GM19395 (cell line): ENCODE measurements around the gene IER2.

Experiments
- ATAC-seq: cut with Tn5 transposase; IDR thresholded peaks from one replicate; pipeline ENCODE4 v1.9.1; 2021; ENCODE audit warnings: mild to moderate bottlenecking, moderate library complexity; ENCODE audit not compliant: unreplicated experiment

Gene IER2

DNA sequence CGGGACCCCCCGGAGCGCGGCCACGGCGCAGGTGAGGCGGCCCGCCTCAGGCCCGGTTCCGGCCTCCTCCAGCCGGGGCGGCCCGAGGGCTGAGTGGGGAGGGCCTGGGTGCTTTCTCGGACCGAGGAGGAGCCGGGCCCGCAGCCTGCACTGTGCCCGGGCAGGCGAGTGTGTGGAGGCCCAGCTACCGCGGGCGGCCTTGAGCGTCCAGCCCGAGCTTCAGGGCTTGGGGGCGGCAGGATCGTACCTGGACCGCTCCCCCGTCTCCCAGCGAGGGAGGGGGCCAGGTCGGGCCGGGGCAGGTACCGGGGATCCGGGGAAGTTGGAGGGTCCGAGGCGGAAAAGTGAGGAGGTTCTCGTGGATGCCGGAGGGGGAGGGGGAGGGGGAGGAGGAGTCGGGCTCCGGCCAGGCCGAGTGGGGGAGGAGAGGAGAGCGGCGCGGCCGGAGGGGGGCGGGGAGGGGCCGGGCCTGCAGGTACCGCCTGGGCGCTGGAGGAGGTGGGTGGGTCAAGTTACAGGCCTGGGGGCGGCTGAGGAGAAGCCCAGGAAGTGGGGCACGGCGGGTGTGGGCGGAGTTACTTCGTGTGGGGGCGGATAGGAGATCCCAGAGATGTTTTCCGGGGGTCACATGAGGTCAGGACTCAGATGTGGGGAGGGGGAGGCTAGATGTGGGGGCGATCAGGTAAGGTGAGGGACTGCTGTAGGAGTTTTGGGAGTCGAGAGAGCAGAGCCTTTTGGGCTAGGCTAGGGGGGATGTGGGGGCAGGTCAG lies 31.6 kb upstream of the IER2 start:
- ATAC-seq, result no peak

DNA sequence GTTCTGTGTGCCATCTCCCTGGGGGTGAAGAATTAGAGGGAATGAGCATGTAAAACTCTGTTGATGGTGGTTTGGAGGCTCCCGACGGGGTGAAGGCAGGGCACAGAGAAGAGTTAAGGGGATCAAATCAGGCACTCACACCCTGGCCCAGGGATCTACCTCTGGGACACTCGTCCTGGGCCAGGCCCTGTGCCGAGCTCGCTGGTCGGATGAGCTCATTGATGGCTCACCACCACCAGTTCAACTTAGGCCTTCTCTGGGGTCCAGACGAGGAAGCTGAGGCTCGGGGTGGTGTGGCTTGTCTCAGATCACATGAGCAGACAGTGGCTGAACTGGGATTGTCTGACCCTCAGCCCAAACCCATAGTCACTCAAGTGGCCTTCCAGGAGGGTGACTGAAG lies 30.6 kb upstream of the IER2 start:
- ATAC-seq, result no peak

DNA sequence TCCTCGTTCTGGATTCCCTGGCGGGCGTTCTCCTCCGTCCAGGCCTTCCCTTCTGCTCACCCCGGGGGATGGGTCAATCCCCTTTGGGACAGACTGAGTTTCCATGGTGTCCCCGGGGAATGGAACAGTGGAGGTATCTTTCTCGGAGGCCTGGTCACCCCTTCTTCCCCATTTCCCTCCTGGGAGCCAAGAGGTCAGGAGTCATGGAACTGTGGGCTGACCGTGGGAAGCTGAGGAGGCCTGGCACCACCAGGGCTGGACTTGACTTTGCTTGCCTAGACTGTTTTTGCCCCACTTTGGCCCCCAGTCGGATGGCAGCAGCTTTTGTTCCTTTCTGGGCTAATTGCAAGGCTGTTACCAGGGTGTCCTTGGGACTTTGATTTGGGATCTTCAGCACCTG lies 30.2 kb upstream of the IER2 start:
- ATAC-seq, result no peak

DNA sequence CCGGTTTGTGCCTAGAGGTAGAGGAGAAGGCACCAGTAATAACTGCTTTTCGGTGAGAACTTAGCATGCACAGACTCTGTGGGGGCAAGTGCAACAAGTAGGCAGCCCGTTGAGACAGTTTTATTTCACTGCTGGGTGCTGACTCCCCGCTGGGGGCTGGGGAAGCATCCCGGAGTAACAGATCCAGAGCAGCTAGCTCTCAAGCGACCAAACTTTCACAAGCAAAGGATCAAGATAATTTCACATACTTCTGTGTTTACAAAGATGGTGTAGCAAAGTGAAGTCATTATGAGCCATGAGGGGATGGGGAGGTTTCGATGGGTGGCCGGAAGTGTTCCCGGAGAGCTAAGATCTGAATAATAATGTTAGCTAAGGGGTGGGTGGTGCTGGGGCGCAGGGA lies 29.4 kb upstream of the IER2 start:
- no peak for ATAC-seq

DNA sequence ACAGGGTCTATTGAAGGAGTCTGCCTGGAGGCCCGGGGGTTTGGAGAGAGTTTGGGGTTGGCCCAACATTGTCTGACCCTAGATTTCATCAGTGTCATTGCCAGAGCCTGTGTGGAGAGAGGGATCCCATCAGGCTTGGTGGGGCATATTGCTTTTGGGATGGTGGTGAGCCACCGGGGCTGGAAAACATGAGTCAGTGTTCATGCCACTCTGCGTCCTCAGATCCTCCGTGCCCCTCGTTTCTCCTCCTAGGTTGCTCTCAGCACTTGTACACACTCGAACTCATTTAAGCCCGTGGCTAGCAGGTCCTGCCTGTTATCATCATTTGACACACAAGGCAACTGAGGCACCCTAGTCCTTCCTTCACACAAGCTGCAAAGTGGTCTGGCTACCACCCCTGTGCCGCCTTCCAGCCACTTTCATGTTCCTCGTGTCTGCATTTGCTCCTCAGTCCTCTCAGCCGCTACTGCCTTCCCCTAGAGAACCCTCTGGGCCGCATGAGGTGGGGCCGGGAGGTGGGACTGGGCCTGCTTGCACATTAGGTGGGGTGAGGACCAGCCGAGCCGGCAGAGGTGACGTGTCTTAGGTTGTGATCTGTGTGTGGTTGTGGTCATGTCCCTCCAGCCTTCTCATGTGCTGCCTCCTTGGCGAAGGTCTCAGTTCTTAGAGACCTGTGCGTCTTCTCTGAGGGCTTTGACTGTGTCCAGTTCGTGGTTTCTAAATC lies 28.5 kb upstream of the IER2 start:
- no peak for ATAC-seq

DNA sequence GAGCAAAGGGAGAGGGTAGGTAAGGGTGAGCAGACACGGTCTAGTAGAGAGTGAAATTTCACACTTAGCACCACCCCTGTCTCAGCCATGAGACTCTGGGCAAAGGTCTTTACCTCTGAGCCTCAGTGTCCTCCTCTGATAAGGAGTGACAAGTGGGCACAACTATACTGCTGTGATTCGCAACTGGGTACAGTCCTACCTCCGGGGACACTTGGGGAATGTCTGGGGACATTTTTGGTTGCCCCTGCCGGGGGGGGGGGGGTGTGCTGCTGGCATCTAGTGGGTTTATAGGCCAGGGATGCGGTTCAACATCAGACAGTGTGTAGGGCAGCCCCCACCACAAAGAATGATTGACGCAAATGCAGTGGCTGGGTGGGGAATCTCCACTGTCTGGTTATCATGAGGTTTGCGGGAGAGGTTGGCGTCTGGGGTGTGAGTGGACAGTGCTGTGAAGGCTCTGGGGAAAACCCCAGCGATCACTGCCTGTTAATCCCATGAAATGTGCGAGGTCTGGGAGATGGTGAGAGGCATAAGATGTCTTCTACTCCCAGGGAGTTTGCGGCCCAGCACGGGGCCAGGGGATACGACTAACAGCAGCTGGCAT lies 27.8 kb upstream of the IER2 start:
- ATAC-seq, result no peak

DNA sequence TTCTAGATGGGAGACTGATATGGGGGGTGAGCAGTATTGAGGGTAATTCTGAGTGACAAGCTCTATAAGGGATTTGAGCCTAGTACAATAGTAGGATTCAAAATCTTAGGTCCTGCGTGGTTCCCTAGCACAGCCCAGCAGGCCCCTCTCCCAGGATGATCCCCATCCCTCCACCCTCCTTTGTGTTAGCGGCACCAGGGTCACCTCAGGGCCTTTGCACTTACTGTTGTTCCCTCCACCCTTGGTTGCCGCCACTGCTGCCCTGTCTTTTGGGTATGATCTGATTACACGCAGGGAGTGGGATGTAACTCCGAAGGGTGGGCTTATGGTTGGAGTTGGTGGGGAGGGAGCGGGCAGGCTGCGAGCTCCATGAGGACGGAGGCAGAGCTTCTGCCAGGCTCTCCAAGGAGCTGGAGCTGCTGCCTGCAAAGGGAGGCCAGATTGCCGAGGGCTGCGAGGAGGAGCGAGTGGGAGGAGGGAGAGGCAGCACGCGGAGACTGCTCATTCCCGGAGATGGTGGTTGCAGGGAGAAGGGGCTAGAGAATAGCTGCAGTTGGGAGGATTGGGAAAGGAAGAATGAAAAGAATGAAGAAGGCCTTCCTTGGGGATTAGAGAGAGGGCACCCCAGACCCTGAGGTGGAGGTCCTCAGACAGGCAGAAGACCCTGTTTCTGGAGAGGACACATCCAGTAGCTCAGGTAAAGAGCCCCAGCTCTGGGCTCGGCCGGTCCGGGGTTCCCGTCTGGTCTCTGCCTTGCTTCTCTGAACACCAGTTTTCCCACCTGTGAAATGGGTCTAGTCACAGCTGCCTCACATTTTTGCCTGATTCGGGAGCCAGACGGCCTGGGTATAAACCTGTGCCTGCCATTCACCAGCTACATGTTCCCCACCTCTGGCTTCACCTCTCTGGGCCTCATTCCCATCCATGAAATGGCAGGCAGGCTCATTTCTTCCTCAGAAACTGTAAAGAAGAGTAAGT lies 26.9 kb upstream of the IER2 start:
- ATAC-seq, result no peak

DNA sequence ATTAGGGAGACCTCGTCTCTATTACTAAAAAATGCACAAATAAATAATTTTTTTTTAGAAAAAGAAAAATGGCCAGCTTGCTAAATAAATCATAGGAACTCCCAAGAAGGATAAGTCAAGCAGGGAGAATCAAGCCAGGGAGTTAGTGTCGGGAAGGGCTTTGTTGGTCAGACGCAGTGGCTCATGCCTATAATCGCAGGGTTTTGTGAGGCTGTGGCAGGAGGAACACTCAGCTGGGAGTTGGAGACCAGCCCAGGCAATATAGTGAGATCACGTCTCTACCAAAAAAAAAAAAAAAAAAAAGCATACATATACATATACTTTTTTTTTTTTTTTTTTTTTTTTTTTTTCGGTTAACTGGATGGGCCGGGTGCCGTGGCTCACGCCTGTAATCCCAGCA lies 23.2 kb upstream of the IER2 start:
- ATAC-seq, result no peak

DNA sequence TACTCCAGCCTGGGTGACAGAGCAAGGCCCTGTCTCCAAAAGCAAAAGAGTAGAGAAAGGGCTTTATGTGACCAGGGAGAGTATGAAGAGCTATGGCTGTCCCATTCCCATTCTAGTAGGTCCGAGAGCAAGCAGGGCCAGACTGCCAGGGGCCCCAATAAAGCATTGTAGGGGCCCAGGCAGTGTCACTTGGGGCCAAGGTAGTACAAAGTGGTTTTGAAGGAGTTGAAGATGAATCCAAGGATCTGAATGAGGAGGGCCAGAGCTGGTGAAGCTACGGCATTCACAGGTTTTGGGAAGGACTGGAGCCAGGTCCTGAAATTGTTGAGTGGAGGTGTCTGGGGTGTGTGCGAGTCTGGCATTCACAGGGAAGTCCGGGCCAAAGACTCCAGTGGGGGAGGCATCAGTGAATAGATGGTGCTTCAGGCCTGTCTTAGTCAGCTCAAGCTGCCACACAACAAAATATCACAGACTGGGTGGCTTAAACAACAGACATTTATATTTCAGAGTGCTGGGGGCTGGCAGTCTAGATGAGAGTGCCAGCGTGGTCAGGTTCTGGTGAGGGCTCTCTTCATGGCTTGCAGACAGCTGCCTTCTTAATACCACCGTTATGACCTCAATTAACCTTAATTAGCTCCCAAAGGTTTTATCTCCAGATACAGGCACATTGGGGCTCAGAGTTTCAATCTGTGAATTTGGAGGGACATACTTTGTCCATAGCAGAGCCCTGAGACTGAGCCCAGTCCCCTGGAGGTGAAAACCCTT lies 22.2 kb upstream of the IER2 start:
- ATAC-seq, result no peak

DNA sequence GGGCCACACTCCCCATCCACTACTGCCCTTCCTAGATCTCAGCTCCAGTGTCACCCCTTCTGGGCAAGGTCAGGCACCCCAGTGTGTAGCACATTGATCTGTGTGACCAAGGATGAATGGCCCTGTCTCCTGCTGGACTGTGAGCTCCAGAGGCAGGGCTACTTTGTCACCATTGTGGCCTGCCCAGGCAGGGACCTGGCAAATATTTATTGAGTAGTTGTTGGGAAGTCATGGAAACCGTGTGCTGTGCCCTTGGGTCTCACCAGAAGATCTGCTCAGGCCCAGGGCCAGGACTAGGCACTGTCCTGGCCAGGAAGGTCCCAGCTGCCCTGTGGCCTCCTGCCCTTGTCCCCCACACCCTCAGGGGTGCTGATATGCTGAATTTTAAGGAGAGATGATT lies 21.6 kb upstream of the IER2 start:
- no peak for ATAC-seq

DNA sequence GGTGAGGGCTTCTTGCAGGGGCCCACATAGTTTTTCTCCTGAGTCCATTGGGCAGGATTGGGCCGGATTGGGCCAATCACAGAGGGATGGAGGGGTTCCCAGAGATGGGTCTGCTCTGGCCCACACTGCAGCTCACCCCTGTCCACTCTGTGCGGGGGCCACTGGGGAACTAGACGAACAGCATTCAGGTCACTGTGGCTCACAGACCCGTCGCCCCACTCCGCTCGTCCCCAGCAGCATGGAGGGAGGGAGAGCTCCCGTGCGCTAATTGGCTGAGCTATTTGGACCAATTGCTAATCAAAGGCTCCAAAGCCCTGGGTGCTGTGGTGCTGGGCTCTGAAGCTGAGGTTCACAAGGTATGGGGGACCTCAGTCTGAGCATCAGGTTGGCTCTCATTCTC lies 20.8 kb upstream of the IER2 start:
- no peak for ATAC-seq

DNA sequence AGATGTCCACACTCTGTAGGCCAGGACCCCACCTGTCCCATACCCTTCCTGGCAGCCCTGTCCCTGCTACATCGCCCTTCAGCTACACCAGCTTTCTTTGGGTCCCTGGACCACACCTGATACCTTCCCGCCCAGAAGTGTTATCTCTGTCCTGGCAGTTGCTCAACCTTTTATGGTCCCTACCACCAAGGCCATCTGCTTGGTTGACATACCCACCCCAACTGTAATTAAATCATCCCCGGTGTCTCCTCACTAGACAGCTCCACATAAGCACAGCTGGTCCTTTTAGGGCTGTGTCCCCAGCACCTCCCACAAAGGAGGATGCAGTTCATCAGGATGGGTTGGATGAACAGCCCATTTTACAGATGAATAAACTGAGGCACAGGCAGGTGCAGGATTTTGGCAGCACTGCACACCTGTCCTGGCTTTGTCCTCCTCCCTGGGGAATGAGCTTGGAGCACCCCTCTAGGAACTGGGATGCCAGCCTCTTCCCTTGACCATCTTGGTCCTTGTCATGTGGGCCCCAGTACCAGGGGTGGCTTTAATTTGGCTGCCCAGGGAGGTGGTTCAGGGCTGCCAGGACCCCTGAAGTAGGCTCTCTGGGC lies 19.2 kb upstream of the IER2 start:
- ATAC-seq, result no peak

DNA sequence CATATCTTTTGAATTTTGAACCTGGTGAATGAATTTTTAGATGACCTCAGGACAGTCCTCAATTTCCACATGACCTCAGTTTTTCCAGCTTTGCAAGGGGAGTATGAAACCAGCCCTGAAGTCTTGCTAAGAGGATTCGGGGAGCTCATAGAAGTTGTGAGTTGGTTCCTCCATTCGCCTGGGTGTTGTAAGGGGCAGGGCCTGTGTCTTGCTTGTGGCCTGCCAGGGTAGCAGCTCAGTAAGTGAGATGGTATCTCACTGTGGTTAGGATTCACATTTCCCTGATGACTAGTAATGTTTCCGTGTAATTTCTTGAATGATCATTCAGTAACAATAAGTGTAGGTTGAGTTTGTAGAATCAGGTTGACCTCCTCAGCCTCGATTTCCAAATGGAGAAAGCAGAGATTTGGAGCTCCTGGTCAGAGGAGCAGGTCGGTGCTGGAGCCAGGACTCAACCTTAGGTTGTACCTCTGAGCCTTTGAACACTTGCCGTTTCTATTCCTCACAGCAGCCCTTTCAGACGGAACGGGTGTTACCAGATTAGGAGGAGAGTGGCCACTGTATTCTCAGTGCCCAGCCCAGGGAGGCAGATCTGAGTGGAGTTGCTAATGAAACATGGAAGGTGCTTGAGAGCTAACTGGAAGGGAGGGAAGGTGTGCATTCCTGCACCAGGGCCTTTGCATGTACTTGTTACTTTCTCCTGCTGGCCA lies 17.6 kb upstream of the IER2 start:
- no peak for ATAC-seq

DNA sequence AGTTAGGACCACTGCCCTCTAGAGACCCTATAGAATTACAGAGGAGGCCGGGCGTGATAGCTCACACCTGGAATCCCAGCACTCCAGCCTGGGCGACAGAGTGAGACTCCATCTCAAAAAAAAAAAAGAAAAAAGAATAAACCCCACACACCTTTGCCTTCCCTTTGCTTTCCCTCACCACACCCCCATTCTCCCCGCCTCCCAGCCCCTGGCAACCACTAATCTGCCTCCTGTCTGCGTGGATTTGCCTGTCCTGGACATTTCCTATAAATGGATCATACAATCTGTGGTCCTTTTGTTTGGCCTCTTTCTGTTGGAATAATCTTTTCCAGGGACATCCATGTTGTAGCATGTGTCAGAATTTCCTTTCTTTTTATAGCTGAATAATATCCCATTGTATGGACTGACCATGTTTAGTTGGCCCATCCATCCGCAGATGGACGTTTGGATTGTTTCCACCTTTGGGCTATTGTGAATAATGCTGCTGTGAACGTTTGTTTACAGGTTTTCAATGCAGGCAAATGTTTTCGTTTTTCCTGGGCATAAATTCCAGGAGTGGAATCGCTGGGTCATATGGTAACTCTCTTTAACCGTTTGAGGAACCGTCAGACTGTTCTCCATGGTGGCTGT lies 16.9 kb upstream of the IER2 start:
- no peak for ATAC-seq

DNA sequence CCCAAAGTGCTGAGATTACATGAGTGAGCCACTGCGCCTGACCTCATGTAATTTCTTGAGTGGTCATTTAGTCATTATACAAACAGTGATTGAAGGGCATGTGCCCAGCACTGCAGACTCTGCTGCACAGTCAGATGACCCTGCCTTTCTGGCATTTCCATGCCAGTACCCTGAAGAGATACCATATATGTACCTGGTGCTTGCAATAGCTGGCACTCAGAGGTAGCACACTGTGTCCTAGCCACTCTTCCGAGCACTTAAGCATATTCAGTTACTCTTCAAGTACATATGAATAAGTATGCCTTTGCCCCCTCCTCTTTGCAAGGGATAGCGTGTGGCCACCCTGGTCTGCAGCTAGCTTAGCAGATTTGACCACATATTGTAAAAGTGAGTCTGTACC lies 15.6 kb upstream of the IER2 start:
- no peak for ATAC-seq

DNA sequence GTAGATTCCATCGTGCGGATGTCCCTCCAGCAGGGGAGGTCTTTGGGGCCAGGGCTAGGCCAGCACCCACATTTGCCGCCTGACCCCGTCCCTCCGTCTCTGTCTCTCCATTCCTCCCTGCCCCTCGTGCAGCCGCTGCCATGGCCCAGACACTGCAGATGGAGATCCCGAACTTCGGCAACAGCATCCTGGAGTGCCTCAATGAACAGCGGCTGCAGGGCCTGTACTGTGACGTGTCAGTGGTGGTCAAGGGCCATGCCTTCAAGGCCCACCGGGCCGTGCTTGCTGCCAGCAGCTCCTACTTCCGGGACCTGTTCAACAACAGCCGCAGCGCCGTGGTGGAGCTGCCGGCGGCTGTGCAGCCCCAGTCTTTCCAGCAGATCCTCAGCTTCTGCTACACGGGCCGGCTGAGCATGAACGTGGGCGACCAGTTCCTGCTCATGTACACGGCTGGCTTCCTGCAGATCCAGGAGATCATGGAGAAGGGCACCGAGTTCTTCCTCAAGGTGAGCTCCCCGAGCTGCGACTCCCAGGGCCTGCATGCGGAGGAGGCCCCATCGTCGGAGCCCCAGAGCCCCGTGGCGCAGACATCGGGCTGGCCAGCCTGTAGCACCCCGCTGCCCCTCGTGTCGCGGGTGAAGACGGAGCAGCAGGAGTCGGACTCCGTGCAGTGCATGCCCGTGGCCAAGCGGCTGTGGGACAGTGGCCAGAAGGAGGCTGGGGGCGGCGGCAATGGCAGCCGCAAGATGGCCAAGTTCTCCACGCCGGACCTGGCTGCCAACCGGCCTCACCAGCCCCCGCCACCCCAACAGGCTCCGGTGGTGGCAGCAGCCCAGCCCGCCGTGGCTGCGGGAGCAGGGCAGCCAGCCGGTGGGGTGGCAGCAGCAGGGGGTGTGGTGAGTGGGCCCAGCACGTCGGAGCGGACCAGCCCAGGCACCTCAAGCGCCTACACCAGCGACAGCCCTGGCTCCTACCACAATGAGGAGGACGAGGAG lies 14.8 kb upstream of the IER2 start:
- ATAC-seq, result no peak

DNA sequence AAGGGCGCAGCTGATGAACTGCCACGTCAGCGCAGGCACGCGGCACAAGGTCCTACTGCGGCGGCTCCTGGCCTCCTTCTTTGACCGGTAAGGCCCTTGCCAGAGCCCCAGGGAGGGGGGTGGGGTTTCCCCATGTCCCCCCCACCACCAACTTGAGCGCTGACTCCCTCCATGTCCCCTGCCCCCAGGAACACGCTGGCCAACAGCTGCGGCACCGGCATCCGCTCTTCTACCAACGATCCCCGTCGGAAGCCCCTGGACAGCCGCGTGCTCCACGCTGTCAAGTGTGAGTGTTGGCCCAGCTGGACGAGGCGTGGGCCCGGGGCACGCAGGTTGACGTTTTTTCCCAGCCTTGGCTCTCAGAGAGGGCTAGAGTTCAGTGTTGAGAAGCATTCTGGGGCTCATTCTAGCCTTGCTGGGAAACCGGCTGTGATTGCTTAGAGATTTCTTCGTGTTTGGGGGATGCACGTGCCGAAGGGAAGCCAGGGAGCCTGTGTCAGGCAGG lies 12.9 kb upstream of the IER2 start:
- ATAC-seq, result no peak
